Activated B cell treated with CpG ODN at 0.5 μM for 24 hours (primary cell): ENCODE measurements around the gene RTTN. TPM values are rescaled to one million over a fixed set of nuclear protein-coding genes. Genes with fewer than 3 reads are reported as not detected.

Experiments
- ATAC-seq: fragments of 200-7000 bp; cut with Tn5 transposase; one replicate; pipeline ENCODE4 v1.10.0; 2021; ENCODE audit warnings: low read depth, mild to moderate bottlenecking, moderate library complexity
- CTCF ChIA-PET: fragments of 350-600 bp; sonication (Branson Sonifier 250); formaldehyde crosslinking; loops from one replicate; lab custom pipeline; 2021; ENCODE audit warnings: antibody characterized with exemption; lab: Charles Lee
- POLR2A ChIA-PET: fragments of 350-600 bp; sonication (Branson Sonifier 250); formaldehyde crosslinking; loops from one replicate; lab custom pipeline; 2021; ENCODE audit warnings: antibody characterized with exemption; lab: Charles Lee
- DNase-seq: peaks from one replicate; pipeline ENCODE4 v3.0.0; 2022
- H3K27ac Mint-ChIP-seq: one replicate; pipeline ENCODE4 v1.8.0; 2020; ENCODE audit warnings: mixed read lengths
- H3K27me3 Mint-ChIP-seq: one replicate; pipeline ENCODE4 v1.8.0; 2021; ENCODE audit warnings: mixed read lengths
- H3K36me3 Mint-ChIP-seq: one replicate; pipeline ENCODE4 v1.8.0; 2021; ENCODE audit warnings: low read depth, mixed read lengths
- H3K4me1 Mint-ChIP-seq: one replicate; pipeline ENCODE4 v1.8.0; 2021; ENCODE audit warnings: mixed read lengths
- H3K4me3 Mint-ChIP-seq: one replicate; pipeline ENCODE4 v1.8.0; 2020; ENCODE audit warnings: mild to moderate bottlenecking, mixed read lengths
- H3K9me3 Mint-ChIP-seq: one replicate; pipeline ENCODE4 v1.8.0; 2020; ENCODE audit warnings: mixed read lengths
- CTCF ChIP-seq: fragments of 200-600 bp; IDR thresholded peaks from one replicate; pipeline ENCODE4 v1.8.0; 2022; ENCODE audit warnings: antibody characterized with exemption, mild to moderate bottlenecking
- intact Hi-C: fragments of 100-400 bp; cut with micrococcal nuclease; formaldehyde crosslinking; loops from one replicate; pipeline ENCODE4 v1.15.1; 2024
- total RNA-seq: library from RNA; stranded (reverse); gene quantifications from 2 replicates; pipeline ENCODE4 v1.2.3, GENCODE V29; 2022

RTTN gene
- total RNA-seq, 1 donor from 2014 or later = 25.9 TPM

GRCh38 chr18:69974365-69974764 lies 231.1 kb downstream of the RTTN start:
- no peak for ATAC-seq
- Mint-ChIP-seq H3K9me3 (peaks cover 22% of the 10 kb centered on the region), H3K36me3 (peaks cover 4% of the 10 kb centered on the region), H3K27me3 (no peaks in the 10 kb centered on the region), H3K4me3 (no peak overlapping the region), H3K4me1 (peaks cover 7% of the 10 kb centered on the region), H3K27ac (no peak overlapping the region)
- DNase-seq = no peak
- intact Hi-C loops = no loop called here
- POLR2A ChIA-PET = no interaction called here
- CTCF ChIA-PET = no interaction called here
- TF ChIP-seq CTCF = no peak

GRCh38 chr18:69969491-69969890 lies 236.0 kb downstream of the RTTN start:
- peaks cover 8% of the 10 kb centered on the region for H3K9me3 Mint-ChIP-seq
- H3K27ac Mint-ChIP-seq = no peak overlapping the region
- no peaks in the 10 kb centered on the region for H3K36me3 Mint-ChIP-seq
- DNase-seq = no peak
- peaks cover 12% of the 10 kb centered on the region for H3K4me1 Mint-ChIP-seq
- POLR2A ChIA-PET = no interaction called here
- H3K27me3 Mint-ChIP-seq = no peaks in the 10 kb centered on the region
- TF ChIP-seq CTCF = no peak
- CTCF ChIA-PET = no interaction called here
- intact Hi-C loops = no loop called here
- ATAC-seq = no peak
- H3K4me3 Mint-ChIP-seq = no peak overlapping the region

- DNase-seq = no peak
- Mint-ChIP-seq H3K4me1 (peaks cover 12% of the 10 kb centered on the region), H3K4me3 (no peak overlapping the region), H3K36me3 (no peaks in the 10 kb centered on the region), H3K27me3 (no peaks in the 10 kb centered on the region), H3K9me3 (peaks cover 8% of the 10 kb centered on the region), H3K27ac (no peak overlapping the region)
- no peak for TF ChIP-seq CTCF
- POLR2A ChIA-PET = no interaction called here
- ATAC-seq = peak; percentile 37
- CTCF ChIA-PET = no interaction called here
- intact Hi-C loops = no loop called here
Measured at GRCh38 chr18:69968039-69968438, 237.4 kb downstream of the RTTN start.

DNA sequence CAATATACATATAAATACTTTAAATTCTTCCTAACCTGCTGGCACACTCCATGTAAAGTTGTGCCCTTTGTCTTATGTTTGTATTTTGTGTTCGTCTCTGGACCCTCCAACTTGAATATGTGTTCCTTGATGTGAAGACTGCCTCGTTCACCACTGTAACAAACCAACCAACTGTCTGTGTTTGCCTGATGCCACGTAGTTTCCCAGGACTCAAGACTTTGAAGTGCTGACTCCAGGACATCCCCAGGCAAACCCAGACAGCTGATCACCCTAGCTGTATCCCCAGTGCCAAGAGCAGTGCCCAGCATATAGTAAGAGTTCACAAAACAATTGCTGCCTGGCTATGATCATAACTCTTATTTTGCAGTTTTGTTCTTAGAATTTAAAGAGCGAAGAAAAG lies 242.3 kb downstream of the RTTN start:
- H3K36me3 Mint-ChIP-seq = no peaks in the 10 kb centered on the region
- ChIA-PET CTCF (no interaction called here), POLR2A (no interaction called here)
- no peak overlapping the region for H3K4me3 Mint-ChIP-seq
- H3K9me3 Mint-ChIP-seq = no peaks in the 10 kb centered on the region
- ATAC-seq = no peak
- H3K4me1 Mint-ChIP-seq = peaks cover 11% of the 10 kb centered on the region
- no peak overlapping the region for H3K27ac Mint-ChIP-seq
- no peak for DNase-seq
- intact Hi-C loops = no loop called here
- H3K27me3 Mint-ChIP-seq = no peaks in the 10 kb centered on the region
- TF ChIP-seq CTCF = no peak

DNA sequence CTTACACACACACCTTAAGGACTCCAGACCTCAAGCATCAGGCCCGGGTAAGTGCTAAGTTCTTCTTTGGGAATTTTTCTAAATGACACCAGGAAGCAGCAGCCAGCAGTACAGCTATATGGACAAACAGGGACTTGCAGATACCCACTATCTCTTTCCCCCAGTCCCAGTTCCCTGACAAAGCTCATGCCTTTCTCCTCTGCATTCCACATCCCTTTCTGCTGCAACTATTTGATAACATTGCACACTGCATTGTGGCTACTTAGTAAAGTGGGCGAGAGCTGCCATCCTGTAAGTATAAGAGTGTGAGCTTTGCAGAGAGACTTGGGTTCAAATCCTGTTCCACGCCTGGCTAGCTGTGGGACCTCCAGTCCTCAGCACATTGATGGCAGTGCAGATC lies 243.8 kb downstream of the RTTN start:
- Mint-ChIP-seq H3K27me3 (no peaks in the 10 kb centered on the region), H3K4me1 (peaks cover 11% of the 10 kb centered on the region), H3K4me3 (no peak overlapping the region), H3K9me3 (no peaks in the 10 kb centered on the region), H3K36me3 (no peaks in the 10 kb centered on the region), H3K27ac (no peak overlapping the region)
- DNase-seq (no peak), ATAC-seq (no peak)
- TF ChIP-seq CTCF = no peak
- intact Hi-C loops = no loop called here
- ChIA-PET CTCF (no interaction called here), POLR2A (no interaction called here)
